ENCODE data around the gene ARHGEF19. TPM values are rescaled to one million over a fixed set of nuclear protein-coding genes. Genes with fewer than 3 reads are reported as not detected.

Gene ARHGEF19
- total and polyA plus RNA-seq, 2 of the 13 experiments (the other 11 are each of a cell fraction or from before 2014, with no cell fraction given): 1.7 to 1.8 TPM

- TF ChIP-seq CENPBD1 (CRISPR knock-in tag; IDR thresholded peaks at IDR 0.05; ENCODE audit: borderline replicate concordance, low read depth) (no peak), XBP1 (CRISPR knock-in tag; IDR thresholded peaks at IDR 0.05) (no peak), DZIP1 (CRISPR knock-in tag; IDR thresholded peaks at IDR 0.05) (no peak), ARNTL (CRISPR knock-in tag; IDR thresholded peaks at IDR 0.05) (peak; percentile 62; the same call in 1 of the 2 replicates), HOXA3 (CRISPR knock-in tag; IDR thresholded peaks at IDR 0.05) (peak; percentile 85), ZNF646 (CRISPR knock-in tag; IDR thresholded peaks at IDR 0.05) (no peak), ZNF549 (CRISPR knock-in tag; IDR thresholded peaks at IDR 0.05) (no peak), ZNF367 (CRISPR knock-in tag; IDR thresholded peaks at IDR 0.05; ENCODE audit: borderline replicate concordance) (no peak), TP53 (CRISPR knock-in tag; conservative IDR thresholded peaks at IDR 0.05) (no peak), ZBTB37 (CRISPR knock-in tag; IDR thresholded peaks at IDR 0.05) (no peak), ZNF569 (CRISPR knock-in tag; IDR thresholded peaks at IDR 0.05; ENCODE audit: borderline replicate concordance) (no peak), TERF1 (CRISPR knock-in tag; IDR thresholded peaks at IDR 0.05) (no peak), LCORL (IDR thresholded peaks at IDR 0.05) (no peak), LCORL (CRISPR knock-in tag; IDR thresholded peaks at IDR 0.05) (peak; percentile 91), HOXD1 (CRISPR knock-in tag; IDR thresholded peaks at IDR 0.05) (no peak; the same call in 1 of the 2 replicates), NFE2L2 (IDR thresholded peaks at IDR 0.05; ENCODE audit: low read length) (no peak), ZNF7 (CRISPR knock-in tag; IDR thresholded peaks at IDR 0.05) (no peak), DNMT1 (CRISPR knock-in tag; IDR thresholded peaks at IDR 0.05) (no peak)
Measured at GRCh38 chr1:16155537-16156410, 56.7 kb downstream of the ARHGEF19 start, which contains the start of gene EPHA2 (continued).

Measured in HepG2 (cell line).